Activated CD4-positive, CD25-positive, alpha-beta regulatory T cell treated with anti-CD3 and anti-CD28 coated beads, Interleukin-2, amount 50 U/mL, for 24 hours (primary cell): ENCODE measurements around the gene PSD4.

Experiments used
- ATAC-seq, 2 donors: fragments of 150-1000 bp; cut with Tn5 transposase; one replicate each; pipeline ENCODE4 v1.10.0; 2021; ENCODE audit warnings: mild to moderate bottlenecking in 1 of 2, moderate library complexity in 1 of 2

The PSD4 gene

DNA sequence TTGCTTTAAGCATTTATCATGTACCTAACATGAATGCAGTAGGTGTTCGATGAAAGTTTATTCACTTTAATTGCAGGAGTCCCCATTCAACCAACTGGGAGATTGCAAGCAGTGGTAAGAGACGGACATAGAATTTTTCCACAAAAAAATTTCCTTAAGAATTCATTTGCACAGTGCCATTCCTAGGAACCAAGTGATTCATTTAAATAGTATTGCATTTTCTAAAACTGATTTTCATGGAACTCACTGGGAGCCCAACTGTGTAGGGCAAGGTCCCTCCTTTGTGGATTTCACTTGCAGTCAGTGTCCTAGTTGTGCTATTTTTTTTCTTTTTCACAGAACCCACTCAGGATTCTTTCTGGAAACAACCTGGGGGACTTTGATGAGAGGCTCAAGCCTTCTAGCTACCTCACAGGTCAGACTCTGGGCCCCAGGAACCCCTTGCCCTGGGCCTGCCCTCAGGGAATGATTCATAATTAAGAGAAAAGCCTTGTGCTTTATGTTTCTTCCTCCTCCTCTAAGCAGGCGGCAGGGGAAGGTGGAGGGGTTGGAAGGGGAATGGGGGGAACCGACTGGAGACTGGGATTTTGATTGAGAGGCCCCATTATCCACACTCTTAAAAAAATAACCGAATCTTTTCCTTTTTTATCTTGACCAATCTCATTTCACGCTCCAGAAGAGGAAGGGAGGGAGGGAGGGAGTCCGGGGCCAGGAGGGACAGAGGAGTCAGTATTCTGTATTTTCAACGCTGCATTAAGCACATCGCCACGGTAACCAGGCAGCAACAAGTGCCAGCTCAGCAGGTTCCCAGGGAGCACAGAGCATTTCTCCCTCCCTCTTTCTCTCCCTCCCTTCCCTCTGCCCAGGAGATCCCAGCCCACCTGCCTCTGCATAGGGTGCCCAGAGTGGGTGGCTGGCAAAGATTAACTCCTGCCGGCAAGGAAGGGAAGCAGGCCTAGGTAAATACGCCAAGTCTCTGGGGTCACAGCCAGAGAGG, 51.8 kb downstream of the PSD4 start:
- ATAC-seq: no peak

- no peak for ATAC-seq
These were observed 52.7 kb downstream of the PSD4 start for GRCh38 chr2:113226462-113226861.

DNA sequence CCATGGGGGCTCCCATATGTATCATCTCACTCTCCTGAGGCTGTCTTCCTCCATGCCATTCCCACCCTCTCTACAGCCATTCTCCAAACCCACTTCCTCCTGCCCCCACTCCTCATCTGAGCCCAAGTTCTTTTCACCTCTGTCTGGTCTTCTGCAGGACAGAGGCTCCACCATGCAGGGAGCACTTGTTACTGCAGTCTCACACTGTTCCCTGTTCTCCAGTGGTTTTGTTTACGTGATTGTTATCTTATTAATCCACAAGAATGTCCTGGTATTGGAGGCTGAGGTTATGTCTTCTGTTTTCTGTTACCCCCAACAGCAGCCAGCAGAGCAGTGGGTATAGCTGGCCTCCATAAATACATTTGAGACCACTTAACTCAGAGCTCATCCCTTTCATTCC, 53.5 kb downstream of the PSD4 start:
- ATAC-seq: no peak

DNA sequence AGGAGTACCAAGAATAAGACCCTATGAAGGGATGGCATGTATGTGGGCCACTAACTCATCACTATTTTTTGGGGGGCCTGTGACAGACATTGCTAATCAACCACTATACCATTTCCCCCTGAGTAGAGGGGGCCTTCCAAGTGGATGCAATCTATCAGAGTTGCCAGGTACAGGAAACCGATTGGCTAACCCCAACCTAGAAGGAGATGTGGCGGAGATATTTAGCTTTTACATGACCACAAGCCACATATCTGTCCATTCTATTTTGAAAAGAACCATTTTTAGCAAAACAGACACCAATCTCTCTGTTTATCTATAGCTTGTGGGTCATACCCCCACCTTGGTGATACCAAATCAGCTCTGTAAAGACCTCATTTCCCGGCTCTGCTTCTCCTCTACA, 53.9 kb downstream of the PSD4 start:
- ATAC-seq: no peak

- no peak for ATAC-seq
These were observed 54.6 kb downstream of the PSD4 start for GRCh38 chr2:113228351-113228750.

GRCh38 chr2:113228991-113229716, 55.4 kb downstream of the PSD4 start:
- ATAC-seq: no peak

DNA sequence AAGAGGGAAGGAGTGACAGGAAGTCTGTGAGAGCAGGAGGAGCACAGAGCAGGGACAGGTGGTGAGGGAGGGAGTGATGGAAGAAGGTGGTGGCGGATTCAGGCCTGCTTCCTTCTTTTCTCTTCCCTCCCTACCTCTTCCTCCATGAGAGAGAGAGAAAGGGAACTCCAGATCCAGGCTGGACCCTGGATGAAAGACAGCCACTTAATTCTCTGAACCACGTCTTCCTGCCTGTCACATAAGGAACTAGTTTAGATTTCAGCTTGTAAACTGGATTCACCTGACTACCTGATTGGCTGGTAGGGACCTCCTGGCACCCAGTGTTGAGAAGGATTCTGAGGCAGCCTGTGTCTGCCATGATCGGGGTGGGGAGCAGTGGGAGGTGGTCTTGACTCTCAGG, 56.0 kb downstream of the PSD4 start:
- no peak for ATAC-seq

DNA sequence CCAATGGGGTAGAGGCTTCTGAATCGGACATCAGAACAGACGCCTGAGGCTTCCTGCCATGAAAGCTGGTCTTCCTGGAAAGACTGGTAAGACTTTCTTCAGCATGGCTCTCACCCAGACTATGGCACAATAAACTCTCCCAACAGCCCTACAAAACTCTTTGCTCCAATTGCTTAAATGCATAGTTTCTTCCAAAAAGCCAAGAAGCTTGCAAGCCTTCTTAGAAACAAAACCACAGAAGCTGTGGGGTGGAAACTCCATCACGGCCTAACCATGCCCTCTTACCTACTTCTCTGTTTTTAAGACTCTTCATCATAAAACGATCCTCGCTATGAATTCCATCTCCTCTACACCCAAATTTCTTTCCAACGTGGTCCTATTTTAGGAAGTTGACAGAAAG, 56.8 kb downstream of the PSD4 start:
- ATAC-seq: no peak

DNA sequence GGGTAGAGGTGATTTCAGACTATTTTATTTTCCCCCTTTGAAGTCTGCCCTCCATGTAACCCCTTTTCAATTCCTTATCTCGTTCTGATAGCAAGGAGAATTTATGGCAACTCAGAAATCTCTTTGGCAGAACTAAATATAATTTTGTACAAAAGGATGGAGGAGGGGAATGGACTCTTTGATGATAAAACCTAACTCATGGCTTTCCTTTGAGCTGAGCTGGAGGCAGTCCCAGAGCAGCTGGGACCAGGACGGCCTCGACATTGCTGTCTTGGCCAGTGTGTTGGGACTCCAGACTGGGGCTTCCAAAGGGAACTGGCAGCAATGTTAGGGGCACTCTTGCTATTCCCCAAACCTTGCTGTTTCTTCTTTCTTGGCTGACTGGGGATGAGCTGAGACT, 57.3 kb downstream of the PSD4 start:
- ATAC-seq: no peak

DNA sequence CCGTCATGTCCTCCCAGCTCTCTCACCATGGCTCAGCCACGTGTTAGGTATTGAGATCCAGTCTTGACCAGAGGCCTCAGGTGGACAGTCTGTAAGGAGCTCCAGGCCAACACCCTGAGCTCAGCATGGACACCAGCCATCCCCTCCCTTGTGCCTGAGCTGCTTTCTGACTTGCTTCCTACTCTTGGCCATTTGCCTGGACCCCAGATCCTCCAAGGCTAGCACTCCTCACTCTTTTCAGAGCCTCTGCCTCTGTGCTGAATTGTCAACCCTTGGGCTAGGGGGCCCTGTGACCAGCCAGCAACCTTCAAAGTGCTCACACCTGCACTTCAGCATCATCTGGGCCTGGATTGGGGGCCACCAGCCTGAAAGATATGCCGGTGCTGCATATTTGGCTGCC, 58.4 kb downstream of the PSD4 start:
- ATAC-seq: no peak

- no peak for ATAC-seq
These were observed 59.0 kb downstream of the PSD4 start for GRCh38 chr2:113232740-113233139.

DNA sequence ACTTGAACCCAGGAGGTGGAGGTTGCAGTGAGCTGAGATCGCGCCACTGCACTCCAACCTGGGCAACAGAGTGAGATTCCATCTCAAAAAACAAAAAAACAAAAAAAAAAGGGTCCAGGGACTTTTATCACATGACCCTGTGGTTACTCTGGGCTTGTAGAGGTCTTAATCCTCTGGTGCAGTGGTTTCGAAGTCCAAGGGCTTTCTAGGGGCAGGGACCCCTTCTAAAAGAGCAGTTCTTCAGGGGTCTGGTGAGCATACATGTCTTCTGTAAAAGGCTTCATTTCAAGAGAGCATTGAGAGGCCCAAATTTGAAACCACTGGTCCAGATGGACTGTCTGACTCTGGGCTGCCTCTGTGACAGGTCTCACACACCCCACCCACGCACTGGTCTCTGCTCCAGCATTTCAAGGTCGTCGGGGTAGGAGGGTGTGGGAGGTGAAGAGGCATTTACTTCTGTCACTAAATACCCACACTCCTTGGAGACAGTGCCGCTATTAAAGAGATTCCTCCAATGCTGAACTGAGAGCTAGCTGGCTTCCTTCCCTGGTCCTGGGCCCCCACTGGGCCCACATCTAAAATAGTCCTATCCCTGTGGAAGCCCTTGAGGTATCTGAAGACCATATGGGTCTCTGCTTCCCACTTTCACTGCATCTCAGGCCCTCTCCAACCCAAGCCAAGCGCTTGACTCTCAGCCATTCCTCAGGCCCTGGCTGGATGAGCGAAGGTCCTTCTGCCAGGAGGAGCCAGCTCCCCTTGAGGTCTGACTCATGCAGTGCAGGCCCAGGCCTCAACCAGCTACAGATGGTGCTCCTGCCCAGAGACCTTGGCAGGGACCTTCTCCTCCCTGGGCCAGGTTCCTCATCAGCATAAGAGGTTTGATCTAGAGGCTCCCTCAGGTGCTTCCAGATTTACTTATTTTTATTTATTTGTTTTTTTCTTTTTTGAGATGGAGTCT, 60.1 kb downstream of the PSD4 start:
- ATAC-seq: no peak

GRCh38 chr2:113234721-113235346, 61.1 kb downstream of the PSD4 start:
- peak in 1 of 2 donors; percentile 9 for ATAC-seq

- peak; percentile 89 to 93 for ATAC-seq
These were observed 61.8 kb downstream of the PSD4 start for GRCh38 chr2:113235347-113236226.

DNA sequence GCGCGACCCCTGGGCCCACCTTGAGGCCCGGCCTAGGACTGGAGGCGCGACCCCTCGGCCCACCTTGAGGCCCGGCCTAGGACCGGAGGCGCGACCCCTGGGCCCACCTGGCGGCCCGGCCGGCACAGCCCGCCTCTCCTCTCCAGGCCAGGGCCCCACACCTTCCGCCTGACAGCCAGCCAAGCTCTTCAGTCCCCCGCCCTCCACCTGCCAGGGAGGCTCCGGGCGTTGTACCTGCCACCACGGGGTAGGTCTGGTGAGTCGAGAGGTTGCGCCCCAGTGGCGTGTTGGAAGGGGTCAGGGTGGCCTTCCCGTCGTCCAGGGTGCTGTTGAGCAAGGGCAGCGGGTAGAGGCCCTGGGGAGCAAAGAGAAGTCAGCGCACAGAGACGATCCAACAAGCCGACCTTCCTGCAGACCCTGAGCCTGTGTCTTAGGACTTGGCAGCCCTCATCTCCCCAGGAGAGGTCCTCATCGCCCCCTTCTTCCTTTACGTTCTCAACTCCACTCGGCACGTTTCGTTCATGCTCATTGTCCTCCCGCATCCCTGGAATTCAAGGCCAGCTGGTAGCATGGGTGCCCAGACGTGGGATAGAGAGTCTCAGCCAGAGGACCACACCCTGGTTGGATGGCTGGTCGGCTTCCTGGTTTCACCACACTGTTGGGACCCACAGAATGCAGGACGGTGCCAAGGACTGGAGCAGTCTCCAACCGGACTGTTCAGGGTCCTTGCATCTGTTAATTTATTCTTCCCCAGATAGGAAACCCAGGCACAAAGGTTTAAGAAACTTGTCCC, 62.8 kb downstream of the PSD4 start:
- no peak for ATAC-seq

- ATAC-seq: no peak
These were observed 63.9 kb downstream of the PSD4 start for GRCh38 chr2:113237604-113238160.

- no peak for ATAC-seq
These were observed 65.4 kb downstream of the PSD4 start for GRCh38 chr2:113238871-113239839.

DNA sequence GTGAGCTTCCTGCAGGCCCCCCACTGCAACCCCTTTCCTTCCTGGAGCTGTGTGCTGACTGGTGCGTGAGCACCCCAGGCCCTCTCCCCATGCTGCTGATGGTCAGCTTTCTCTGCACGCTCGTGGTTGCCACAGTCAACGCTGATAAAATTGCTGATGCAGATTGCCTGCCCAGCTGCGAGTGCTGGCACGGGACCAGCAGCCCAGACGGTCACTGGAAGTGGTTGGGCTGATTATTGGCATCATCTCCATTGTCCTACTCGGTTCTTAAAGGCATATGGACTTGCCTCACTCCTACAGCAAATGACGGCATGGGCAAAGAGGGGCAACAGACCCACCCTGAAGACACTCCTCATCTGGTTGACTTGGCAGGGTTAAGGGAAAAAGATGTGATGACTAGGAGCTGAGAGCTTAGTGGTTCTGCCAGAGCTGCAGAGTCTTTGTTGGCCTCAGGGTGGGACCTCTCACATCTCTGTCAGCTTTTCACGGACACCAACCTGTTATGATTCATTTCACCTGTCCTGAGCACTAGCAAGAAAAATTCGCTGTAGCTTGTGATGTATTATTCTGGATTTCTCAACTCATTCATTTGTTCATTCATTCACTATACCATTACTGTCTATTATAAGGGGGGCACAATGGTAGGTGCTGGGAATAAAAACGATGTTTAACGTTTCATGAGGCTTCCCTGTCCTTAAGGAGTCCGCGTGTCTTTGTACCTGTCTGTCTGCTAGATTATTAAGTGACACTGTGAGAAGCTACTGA, 66.6 kb downstream of the PSD4 start:
- ATAC-seq: peak; percentile 37 to 44
